ENCODE results near the gene AKT1. TPM values are rescaled to one million over a fixed set of nuclear protein-coding genes. Genes with fewer than 3 reads are reported as not detected.

The AKT1 gene
- total RNA-seq, 1 donor from 2014 or later, result 112 TPM

DNA sequence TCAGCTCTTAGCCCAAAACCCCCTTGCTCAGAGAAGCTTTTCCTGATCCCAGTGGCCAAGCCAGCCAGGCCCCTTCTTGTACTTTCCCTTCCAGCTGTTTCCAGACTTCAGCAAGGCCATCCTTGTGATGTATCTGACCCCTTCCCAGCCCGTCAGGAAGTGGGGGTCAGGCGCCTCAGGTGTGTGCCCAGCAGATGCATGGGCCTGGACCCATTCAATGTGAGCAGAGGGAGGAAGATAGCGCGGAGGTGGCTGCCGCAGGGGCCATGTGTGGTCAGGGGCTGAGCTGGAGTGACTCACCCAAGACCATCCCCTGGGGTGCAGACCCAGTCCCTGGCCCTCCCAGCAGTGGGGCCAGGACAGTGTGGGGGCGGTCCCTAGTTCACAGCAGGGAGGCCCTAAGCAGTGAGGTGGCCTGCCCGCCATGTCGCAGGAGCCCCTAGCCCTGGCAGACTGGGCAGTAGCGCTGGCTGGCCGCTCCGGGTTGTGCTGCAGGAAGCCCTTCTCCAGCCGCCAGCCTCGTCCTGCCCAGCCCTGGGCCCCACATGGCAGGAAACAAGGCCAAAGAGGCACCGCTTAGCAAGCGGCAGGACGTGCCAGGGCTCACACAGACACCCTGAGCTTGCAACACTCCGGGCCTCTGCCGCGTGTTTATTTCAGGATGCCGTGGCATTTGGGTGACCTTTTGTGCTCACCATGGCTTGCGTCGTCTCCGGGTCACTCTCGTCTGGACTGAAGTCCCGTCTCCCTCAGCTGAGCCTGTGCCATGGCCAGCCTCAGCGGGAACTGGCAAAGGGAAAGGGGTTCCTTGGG lies 59.5 kb downstream of the AKT1 start:
- TF ChIP-seq, protein P1, sequence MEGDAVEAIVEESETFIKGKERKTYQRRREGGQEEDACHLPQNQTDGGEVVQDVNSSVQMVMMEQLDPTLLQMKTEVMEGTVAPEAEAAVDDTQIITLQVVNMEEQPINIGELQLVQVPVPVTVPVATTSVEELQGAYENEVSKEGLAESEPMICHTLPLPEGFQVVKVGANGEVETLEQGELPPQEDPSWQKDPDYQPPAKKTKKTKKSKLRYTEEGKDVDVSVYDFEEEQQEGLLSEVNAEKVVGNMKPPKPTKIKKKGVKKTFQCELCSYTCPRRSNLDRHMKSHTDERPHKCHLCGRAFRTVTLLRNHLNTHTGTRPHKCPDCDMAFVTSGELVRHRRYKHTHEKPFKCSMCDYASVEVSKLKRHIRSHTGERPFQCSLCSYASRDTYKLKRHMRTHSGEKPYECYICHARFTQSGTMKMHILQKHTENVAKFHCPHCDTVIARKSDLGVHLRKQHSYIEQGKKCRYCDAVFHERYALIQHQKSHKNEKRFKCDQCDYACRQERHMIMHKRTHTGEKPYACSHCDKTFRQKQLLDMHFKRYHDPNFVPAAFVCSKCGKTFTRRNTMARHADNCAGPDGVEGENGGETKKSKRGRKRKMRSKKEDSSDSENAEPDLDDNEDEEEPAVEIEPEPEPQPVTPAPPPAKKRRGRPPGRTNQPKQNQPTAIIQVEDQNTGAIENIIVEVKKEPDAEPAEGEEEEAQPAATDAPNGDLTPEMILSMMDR (IDR thresholded peaks at IDR 0.05), result no peak
- DNase-seq (ENCODE audit: low spot score in 2 of 2), result peak; percentile 83 to 97
- Histone ChIP-seq H3K4me1 (peaks cover 24 to 65% of the 10 kb centered on the region in 2 donors), H3K9me3 (no peaks in the 10 kb centered on the region), H3K36me3 (peaks cover 27 to 34% of the 10 kb centered on the region in 2 donors), H3K27me3 (no peaks in the 10 kb centered on the region), H3K27ac (peak overlapping the region; percentile 93 to 94), H3K4me3 (peak overlapping the region in 1 of 2 donors; percentile 22)
- intact Hi-C loops (cut with DNase I), result loop anchor here (1.0 to 10.0 kb wide), 2 partner anchors 11 to 749 kb away; partner anchors contain the start of gene CRIP1

DNA sequence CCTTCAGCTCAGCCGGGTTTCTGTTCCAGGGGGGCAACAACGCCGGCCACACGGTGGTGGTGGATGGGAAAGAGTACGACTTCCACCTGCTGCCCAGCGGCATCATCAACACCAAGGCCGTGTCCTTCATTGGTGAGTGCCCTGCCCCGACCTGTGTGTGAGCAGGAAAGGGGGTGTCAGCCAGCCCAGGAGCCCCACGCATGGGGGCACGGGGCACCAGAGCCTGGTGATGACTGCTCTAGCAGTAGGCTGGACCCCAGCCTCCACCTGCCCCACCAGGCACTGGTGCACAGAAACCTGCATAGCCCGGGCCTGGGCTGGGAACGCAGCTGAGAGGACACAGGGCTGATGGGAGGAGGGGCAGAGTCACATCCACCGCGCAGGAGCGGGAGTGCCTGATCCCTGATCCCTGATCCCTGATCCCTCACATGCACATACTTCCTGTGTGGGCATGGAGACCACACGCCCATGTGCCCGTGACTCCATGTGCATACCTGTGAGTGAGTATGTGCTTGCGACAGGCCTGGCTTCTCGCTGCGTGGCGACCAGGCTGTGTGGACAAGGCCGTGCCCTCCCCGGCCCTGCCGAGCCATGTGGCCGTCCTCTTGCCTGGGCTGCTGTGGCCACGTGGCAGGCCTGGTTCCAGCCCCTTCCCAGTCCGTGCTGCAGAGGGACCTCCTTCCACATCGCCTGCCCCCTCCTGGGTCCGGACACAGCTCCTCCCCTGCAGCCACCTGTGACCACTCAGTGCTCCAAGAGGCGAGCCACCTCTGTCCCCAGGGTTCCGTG lies 60.4 kb downstream of the AKT1 start:
- DNase-seq (ENCODE audit: low spot score in 2 of 2), result no peak
- intact Hi-C loops (cut with DNase I), result loop anchor here (10.0 kb wide), 1 partner anchor 750 kb away; the partner anchor contains the start of gene CRIP1
- H3K27ac ChIP-seq, result peak overlapping the region; percentile 93 to 94
- TF ChIP-seq, protein P1 (IDR thresholded peaks at IDR 0.05), result no peak
- H3K27me3 ChIP-seq, result no peaks in the 10 kb centered on the region
- H3K36me3 ChIP-seq, result peaks cover 18 to 26% of the 10 kb centered on the region in 2 donors
- peak overlapping the region in 1 of 2 donors; percentile 22 for H3K4me3 ChIP-seq
- no peaks in the 10 kb centered on the region for H3K9me3 ChIP-seq
- peaks cover 24 to 66% of the 10 kb centered on the region in 2 donors for H3K4me1 ChIP-seq

DNA sequence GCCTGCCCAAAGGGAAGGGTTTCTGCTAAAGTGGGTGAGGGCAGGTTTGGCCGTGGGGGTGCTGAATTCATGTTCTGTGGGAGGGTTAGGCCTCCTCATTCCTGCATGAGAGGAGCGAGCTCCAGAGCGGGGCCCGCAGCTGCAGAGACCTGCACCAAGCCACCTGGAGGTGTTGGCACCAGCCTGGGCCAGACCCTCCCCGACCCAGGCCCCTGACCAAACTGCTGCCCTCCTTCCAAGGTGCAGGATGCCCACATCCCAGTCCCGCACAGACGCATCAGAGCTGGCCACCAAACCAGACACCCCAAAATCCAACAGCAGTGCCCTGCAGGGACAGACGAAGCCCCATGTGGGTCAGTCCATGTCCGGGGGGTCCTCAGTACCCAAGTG lies 61.0 kb downstream of the AKT1 start:
- Histone ChIP-seq H3K4me1 (peaks cover 24 to 66% of the 10 kb centered on the region in 2 donors), H3K27me3 (no peaks in the 10 kb centered on the region), H3K36me3 (peaks cover 12 to 20% of the 10 kb centered on the region in 2 donors), H3K9me3 (no peaks in the 10 kb centered on the region), H3K27ac (peak overlapping the region; percentile 93 to 94), H3K4me3 (no peak overlapping the region)
- TF ChIP-seq, protein P1 (IDR thresholded peaks at IDR 0.05), result no peak
- intact Hi-C loops (cut with DNase I), result loop anchor here (10.0 kb wide), 1 partner anchor 750 kb away; the partner anchor contains the start of gene CRIP1
- no peak for DNase-seq (ENCODE audit: low spot score in 2 of 2)

- Histone ChIP-seq H3K9me3 (no peaks in the 10 kb centered on the region), H3K4me3 (no peak overlapping the region), H3K4me1 (peaks cover 24 to 66% of the 10 kb centered on the region in 2 donors), H3K36me3 (peaks cover 8 to 15% of the 10 kb centered on the region in 2 donors), H3K27ac (peak overlapping the region; percentile 93 to 94), H3K27me3 (no peaks in the 10 kb centered on the region)
- intact Hi-C loops (cut with DNase I), result loop anchor here (10.0 kb wide), 1 partner anchor 751 kb away; the partner anchor contains the start of gene CRIP1
- no peak for DNase-seq (ENCODE audit: low spot score in 2 of 2)
- TF ChIP-seq, protein P1 (IDR thresholded peaks at IDR 0.05), result no peak
Observed at GRCh38 chr14:104734051-104734587, 61.4 kb downstream of the AKT1 start.

GRCh38 chr14:104732931-104733681 lies 62.4 kb downstream of the AKT1 start:
- H3K27ac ChIP-seq, result peak overlapping the region; percentile 93 to 94

More at GRCh38 chr14:104732931-104733681, 62.4 kb downstream of the AKT1 start:
- Histone ChIP-seq H3K4me1 (peaks cover 24 to 66% of the 10 kb centered on the region in 2 donors), H3K4me3 (no peak overlapping the region), H3K27me3 (no peaks in the 10 kb centered on the region), H3K9me3 (no peaks in the 10 kb centered on the region), H3K36me3 (peaks cover 0 to 5% of the 10 kb centered on the region in 2 donors)
- intact Hi-C loops (cut with DNase I), result loop anchor here (10.0 kb wide), 1 partner anchor 752 kb away; the partner anchor contains the start of gene CRIP1
- TF ChIP-seq, protein P1 (IDR thresholded peaks at IDR 0.05), result no peak
- DNase-seq (ENCODE audit: low spot score in 2 of 2), result no peak
